ENCODE data around the gene CDC45.

DNA sequence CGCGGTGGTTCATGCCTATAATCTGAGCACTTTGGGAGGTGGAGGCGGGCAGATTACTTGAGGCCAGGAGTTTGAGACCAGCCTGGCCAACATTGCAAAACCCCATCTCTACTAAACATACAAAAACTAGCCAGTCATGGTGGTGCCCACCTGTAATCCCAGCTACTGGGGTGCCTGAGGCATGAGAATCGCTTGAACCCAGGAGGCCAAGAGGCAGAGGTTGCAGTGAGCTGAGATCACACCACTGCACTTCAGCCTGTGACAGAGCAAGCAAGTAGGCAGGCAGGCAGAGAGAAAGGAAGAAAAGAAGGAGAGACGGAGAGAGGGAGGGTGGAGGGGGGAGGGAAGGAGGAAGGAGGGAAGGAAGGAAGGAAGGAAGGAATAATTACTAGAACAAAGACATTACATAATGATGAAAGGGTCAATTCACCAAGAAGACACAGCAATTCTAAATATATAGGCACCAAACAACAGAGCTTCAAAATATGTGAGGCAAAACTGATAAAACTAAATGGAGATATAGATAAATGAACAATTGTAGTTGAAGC is 58.3 kb downstream of the CDC45 start:
- no peak for TF ChIP-seq POLR2A (IDR thresholded peaks at IDR 0.05; ENCODE audit: extremely low read depth, insufficient read length)
- TF ChIP-seq, protein P1, sequence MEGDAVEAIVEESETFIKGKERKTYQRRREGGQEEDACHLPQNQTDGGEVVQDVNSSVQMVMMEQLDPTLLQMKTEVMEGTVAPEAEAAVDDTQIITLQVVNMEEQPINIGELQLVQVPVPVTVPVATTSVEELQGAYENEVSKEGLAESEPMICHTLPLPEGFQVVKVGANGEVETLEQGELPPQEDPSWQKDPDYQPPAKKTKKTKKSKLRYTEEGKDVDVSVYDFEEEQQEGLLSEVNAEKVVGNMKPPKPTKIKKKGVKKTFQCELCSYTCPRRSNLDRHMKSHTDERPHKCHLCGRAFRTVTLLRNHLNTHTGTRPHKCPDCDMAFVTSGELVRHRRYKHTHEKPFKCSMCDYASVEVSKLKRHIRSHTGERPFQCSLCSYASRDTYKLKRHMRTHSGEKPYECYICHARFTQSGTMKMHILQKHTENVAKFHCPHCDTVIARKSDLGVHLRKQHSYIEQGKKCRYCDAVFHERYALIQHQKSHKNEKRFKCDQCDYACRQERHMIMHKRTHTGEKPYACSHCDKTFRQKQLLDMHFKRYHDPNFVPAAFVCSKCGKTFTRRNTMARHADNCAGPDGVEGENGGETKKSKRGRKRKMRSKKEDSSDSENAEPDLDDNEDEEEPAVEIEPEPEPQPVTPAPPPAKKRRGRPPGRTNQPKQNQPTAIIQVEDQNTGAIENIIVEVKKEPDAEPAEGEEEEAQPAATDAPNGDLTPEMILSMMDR (IDR thresholded peaks at IDR 0.05; ENCODE audit: low read depth, low read length): no peak
- no peak for TF ChIP-seq MYC (IDR thresholded peaks at IDR 0.05; ENCODE audit: low read depth, low read length)
- TF ChIP-seq, protein P2, sequence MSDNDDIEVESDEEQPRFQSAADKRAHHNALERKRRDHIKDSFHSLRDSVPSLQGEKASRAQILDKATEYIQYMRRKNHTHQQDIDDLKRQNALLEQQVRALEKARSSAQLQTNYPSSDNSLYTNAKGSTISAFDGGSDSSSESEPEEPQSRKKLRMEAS (IDR thresholded peaks at IDR 0.05; ENCODE audit: low read depth, low read length): no peak

All from NB4 (cell line).